NCI-H1105 treated with DMSO at 0.1 percent for 48 hours (cell line): ENCODE data around the gene SUSD2.
"Not testable (repeated sequence)": the region's sequence is repeated elsewhere in the genome, so short reads cannot be mapped to it uniquely, and the experiment has no call there.

Experiments used
- DNase-seq: peaks from one replicate; lab custom pipeline; 2025; lab: John Stamatoyannopoulos, UW

SUSD2 gene

DNA sequence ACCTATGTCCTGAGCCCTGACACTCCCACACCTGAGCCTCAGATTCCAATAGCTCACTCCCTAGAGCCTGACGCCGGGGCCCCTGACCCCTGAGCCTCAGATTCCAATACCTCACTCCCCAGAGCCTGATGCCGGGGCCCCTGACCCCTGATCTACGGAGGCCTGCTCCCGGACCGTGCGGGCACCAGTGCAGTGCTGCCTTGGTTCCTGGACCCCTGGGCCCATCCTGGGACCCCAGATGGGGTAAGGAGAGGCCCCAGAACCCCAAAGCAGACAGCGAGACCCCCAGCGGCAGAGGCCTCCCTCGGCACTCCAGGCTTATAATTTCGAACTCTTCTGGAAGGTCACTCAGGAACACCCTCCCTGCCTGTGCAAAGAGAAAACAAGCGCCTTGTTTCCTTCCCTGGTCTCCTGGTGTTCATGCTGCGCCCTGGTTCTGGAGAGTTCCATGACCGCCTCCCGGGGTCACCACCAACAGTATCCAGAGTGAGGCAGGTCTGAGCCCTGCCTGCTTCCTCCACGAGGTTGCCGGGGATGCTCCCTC, 7.5 kb downstream of the SUSD2 start:
- no peak for DNase-seq

DNA sequence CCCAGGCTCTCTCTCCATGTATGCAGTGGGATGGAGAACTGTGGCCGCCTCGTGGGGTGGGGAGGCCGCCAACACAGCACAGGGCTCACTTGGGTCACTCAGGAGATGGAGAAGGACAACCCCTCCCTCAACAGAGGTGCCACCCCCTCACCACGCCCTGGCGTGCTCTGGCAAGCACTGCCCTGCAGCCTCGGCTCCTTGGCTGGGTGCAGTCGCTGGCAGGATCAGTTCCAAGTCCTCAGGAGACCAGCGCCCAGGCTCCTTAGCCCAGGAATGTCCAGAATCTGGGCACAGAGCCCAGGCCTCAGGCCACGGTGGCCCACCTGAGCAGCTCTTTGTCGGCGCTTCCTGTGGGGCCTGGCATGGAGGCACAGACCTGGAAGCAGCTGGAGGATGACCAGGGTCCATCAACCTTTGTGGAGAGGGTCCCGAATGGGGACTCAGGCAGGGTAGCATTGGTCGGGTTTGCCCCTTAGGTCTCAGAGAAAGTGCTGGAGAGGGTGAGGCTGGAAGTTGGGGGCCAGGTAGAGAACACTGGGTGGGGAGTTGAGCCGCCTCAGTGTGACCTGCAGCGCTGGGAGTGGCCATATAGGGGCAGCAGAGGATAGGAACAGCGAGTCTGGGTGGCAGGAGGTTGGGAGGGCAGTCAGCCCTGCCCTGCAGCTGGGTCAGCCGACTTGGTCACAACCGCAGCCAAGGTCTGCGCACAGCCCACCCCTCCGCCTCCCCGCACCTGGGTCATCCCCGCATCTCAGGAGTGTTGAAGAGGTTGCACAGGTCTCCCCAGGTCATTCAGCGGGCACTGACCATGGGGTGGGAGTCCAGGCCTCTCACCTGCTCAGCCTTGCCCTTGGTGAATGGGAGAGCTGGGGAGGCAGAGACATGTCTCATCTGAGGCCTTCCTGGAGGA, 8.2 kb downstream of the SUSD2 start:
- DNase-seq: peak; percentile 20

- DNase-seq: no peak
These were observed 8.9 kb downstream of the SUSD2 start for GRCh38 chr22:24190159-24190540.

DNA sequence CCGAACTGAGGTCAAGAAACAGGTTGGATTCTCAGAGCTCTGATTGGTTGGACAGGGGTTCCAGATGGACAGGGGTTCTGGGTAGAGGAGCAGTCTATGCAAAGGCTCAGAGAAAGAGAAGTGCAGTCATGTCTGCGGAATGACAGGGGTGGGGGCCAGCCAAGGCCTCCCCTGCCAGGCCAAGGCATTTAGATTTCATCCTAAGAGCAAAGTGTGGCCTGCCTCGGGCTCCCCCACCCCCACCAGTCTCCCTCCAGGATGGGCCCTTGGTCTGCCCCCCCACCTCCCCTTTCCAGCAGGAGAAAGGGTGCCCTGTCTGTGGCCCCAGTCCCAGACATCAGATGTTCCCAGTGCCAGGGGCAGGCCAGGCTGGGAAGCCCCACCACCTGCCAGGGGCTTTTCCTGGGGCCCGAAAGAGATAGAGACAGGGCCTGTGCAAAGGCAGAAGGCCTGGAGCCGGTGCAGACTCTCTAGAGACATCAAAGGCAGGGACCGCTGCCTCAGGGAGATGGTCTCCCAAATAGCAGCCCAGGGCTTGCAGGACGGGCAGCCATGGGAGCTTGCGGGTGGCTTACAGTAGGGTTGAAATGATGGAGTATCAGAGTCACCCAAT, 9.4 kb downstream of the SUSD2 start:
- no peak for DNase-seq

- no peak for DNase-seq
These were observed 10.1 kb downstream of the SUSD2 start for GRCh38 chr22:24191381-24191841.

GRCh38 chr22:24191893-24192292, 10.6 kb downstream of the SUSD2 start:
- DNase-seq: no peak

DNA sequence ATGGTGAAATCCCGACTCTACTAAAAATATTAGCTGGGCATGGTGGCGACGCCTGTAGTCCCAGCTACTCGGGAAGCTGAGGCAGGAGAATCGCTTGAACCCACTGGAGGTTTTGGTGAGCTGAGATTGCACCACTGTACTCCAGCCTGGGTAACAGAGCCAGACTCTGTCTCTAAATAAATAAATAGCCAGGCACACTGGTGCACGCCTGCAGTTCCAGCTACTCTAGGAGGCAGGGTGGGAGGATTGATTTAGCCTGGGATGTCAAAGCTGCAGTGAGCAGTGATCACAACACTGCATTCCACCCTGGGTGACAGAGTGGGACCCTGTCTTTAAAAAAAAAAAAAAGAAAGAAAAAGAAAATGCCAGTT, 17.4 kb downstream of the SUSD2 start:
- DNase-seq: no peak

DNA sequence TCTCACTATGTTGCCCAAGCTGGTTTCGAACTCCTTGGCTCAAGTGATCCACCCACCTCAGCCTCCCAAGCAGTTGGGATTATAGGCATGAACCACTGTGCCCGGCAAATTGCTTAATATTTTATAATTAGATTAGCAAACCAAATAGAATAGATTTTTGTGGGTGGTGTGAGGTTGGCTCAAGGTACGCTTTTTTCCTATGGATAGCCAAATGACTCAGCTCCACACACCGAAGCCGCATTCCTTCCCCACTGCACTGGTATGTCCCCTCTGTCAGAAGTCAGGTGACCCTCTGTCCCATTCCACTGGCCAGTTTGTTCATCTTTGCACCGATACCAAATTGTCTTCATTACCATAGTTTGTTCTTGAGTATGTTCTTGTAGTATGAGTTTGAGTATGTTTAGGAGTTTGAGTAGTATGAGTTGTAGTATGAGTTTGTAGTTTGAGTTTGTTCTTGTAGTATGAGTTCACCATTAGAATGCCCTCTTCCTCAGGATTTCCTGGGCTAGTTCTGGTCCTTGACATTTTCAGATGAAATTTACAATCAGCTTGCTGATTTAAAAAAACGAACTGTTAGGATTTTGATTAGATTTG, 19.4 kb downstream of the SUSD2 start:
- DNase-seq: no peak

DNA sequence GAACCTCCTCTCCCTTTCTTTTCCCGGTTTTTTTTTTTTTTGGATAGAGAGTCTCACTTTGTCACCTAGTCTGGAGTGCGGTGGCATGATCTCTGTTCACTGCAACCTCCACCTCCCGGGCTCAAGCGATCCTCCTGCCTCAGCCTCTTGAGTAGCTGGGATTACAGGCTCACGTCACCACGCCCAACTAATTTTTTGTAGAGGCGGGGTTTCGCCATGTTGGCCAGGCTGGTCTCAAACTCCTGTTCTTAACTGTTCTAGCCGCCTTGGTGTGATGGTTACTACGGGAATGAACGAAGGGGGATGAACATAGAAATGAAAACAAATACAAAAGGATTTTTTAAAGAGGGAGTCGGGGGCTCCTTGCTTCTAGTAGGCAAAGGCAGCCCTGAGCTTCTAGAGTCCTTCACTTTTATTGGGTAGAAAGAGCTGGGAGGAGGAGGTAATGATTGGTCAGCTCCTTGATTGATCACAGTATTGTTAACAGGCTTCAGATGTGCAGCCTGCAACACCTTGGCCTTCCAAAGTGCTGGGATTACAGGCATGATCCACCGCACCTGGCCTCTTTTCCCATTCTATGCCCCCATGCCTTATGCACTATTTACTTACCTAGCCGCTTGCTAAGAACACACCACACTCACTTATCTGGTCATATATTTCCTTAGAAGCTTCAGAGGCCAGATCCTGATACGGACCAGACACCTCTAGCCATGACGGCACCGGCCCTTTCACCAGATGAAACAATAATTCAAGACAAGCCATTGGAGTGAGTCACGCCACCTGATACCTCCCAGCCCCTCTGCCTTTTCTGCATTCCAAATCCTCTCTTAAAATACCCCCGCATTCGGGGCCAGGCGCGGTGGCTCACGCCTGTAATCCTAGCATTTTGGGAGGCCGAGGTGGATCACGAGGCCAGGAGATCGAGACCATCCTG, 20.7 kb downstream of the SUSD2 start:
- no peak for DNase-seq

DNA sequence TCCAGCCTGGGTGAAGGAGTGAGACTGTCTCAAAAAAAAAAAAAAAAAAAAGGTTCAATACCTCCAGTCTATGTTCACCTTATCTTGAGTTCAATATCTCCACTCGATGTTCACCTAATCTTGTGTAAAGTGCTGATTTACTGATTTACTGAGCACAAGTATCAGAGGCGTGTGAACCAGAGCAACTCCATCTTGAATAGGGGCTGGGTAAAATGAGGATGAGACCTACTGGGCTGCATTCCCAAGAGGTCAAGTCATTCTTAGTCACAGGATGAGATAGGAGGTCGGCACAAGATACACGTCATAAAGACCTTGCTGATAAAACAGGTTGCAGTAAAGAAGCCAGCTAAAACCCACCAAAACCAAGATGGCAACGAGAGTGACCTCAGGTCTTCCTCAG, 22.6 kb downstream of the SUSD2 start:
- not testable (repeated sequence) for DNase-seq

DNA sequence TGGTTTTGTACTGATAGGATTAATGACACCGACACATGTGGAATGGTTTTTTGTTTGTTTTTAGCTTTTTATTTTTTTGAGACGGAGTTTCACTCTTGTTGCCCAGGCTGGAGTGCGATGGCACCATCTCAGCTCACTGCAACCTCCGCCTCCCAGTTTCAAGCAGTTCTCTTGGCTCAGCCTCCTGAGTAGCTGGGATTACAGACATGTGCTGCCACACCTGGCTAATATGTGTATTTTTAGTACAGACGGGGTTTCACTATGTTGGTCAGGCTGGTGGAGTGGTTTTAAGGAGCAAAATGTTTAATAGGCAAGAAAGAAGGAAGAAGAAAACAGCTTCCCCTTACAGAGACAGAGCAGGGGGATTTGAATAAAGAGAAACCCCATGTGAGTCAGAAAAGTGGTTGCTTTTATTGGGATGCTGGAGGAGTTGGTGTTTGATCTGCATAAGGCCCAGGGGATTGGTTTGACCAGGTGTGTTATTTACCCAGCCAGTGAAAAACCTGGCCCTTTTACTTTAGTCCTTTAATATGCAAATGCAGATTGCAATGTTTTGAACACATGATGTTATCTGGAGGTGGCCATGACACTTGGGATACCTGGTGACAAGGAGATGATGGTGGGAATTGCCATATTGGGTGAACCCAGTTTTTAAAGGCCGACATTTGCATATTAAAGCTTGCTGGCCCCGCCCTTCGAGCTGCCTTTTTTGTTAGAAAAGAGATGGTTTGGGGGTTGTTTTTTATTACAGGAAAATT, 24.3 kb downstream of the SUSD2 start:
- DNase-seq: no peak

DNA sequence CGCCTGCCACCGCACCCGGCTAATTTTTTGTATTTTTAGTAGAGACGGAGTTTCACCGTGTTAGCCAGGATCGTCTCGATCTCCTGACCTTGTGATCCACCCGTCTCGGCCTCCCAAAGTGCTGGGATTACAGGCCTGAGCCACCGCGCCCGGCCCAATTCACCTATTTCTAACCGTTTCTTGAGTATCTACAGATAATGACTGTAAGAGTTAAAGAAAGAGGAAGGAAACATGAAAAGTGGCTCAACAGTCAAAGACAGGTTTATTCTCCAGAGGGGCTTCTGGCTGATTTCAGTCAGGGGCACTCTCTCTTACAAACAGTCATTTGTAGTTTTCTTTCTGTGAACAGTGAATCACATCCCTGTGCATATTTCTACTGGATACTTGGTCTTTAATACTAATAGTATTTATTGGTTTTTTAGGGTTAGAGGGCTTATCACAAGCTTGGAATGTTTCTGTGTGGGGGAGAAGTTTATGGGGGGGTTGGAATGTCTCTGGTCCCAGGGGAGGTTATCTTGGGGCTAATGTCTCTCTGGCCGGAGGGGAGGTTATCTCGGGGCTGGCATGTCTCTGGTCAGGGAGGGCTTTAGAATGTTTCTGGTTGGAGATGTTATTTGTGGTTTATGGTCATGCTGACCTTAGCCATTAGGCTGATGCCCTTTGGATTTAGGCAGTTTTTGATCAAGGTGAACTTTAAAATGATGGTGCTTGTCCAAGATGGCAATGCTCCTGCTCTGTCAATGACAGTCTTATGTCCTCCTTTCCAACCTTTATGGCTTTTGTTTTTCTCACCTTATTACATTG, 25.4 kb downstream of the SUSD2 start:
- not testable (repeated sequence) for DNase-seq

GRCh38 chr22:24207264-24208011, 26.2 kb downstream of the SUSD2 start:
- no peak for DNase-seq

- no peak for DNase-seq
These were observed 26.9 kb downstream of the SUSD2 start for GRCh38 chr22:24208012-24208749.

DNA sequence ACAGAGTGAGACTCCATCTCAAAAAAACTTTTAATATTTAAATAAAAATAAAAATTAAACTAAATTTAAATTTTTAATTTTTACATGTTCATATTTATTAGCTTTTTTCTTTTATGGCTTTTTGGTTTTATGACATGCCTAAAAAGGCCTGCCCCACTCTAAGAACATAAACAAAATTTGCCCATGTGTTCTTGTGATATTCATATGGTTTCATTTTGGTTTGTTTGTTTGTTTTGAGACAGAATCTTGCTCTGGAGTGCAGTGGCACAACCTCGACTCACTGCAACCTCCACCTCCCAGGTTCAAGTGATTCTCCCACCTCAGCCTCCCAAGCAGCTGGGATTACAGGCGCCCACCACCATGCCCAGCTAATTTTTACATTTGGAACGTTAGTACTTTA, 27.7 kb downstream of the SUSD2 start:
- DNase-seq: no peak

DNA sequence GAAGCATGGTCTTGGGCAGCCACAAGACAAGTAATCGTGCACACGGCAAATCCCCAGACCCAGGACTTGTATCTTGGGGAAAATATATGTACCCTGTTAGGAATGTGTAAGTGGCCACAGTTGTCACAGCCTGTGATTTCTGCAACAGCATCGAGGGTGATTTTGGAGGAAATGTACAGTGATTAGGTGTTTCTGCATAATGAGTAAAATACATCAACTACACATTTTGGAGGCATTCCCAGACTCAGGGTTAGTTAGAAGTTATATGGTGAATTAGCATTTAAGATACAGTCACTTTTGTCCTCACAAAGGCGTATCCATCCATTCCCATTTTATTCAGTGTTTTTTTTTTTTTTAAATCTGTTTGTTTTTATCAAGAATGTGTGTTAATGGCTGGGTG, 28.4 kb downstream of the SUSD2 start:
- DNase-seq: no peak

DNA sequence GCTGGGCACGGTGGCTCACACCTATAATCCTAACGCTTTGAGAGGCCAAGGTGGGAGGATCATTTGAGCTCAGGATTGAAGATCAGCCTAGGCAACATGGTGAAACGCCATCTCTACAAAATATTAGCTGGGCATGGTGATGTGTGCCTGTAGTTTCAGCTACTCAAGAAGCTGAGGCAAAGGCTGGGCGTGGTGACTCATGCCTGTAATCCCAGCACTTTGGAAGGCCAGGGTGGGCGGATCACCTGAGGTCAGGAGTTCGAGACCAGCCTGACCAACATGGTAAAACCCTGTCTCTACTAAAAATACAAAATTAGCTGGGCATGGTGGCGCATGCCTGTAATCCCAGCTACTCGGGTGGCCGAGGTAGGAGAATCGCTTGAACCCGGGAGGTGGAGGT, 29.1 kb downstream of the SUSD2 start:
- not testable (repeated sequence) for DNase-seq

- not testable (repeated sequence) for DNase-seq
These were observed 30.4 kb downstream of the SUSD2 start for GRCh38 chr22:24211716-24212115.

- DNase-seq: not testable (repeated sequence)
These were observed 31.8 kb downstream of the SUSD2 start for GRCh38 chr22:24213111-24213510.
